GM23338 (cell line): ENCODE data around the gene SDC1. TPM values are rescaled to one million over a fixed set of nuclear protein-coding genes. Genes with fewer than 3 reads are reported as not detected.

Source experiments
- ATAC-seq: fragments of 200-7000 bp; cut with Tn5 transposase; 3 replicates; pipeline ENCODE4 v1.9.1; 2020
- DNase-seq: peaks from one replicate; pipeline ENCODE4 v3.0.0-alpha.2; 2015; ENCODE audit warnings: low spot score
- H2AFZ ChIP-seq: fragments of 200-600 bp; sonication (generic); 2 replicates; pipeline ENCODE4 v1.8.0; 2016; ENCODE audit warnings: antibody characterized with exemption, mild to moderate bottlenecking, moderate library complexity
- H3F3A ChIP-seq: fragments of 200-600 bp; sonication (generic); replicated peaks from 2 replicates; pipeline ENCODE4 v1.8.0; 2017; ENCODE audit warnings: antibody characterized with exemption, mixed run types, low read depth
- H3K27ac ChIP-seq: fragments of 200-600 bp; sonication (generic); 2 replicates; pipeline ENCODE4 v1.6.1; 2016; ENCODE audit warnings: low read depth
- H3K27me3 ChIP-seq: fragments of 200-600 bp; sonication (generic); 2 replicates; pipeline ENCODE4 v1.8.0; 2016; ENCODE audit warnings: mild to moderate bottlenecking, mixed run types, moderate library complexity; ENCODE audit not compliant: insufficient read depth
- H3K36me3 ChIP-seq: fragments of 200-600 bp; sonication (generic); 2 replicates; pipeline ENCODE4 v1.8.0; 2016; ENCODE audit warnings: mild to moderate bottlenecking; ENCODE audit not compliant: insufficient read depth
- H3K4me1 ChIP-seq: fragments of 200-600 bp; sonication (generic); 2 replicates; pipeline ENCODE4 v1.8.0; 2016; ENCODE audit warnings: mild to moderate bottlenecking, moderate library complexity; ENCODE audit not compliant: insufficient read depth
- H3K4me2 ChIP-seq: fragments of 200-600 bp; sonication (generic); 2 replicates; pipeline ENCODE4 v1.7.1; 2017; ENCODE audit warnings: mixed run types
- H3K4me3 ChIP-seq: fragments of 200-600 bp; sonication (generic); 2 replicates; pipeline ENCODE4 v1.6.1; 2016; ENCODE audit warnings: mixed run types
- H3K79me2 ChIP-seq: fragments of 200-600 bp; sonication (generic); replicated peaks from 2 replicates; pipeline ENCODE4 v1.8.0; 2017; ENCODE audit warnings: mild to moderate bottlenecking; ENCODE audit not compliant: insufficient read depth
- H3K9me2 ChIP-seq: fragments of 200-600 bp; sonication (generic); 2 replicates; pipeline ENCODE4 v1.8.0; 2017; ENCODE audit not compliant: insufficient read depth
- H4K20me1 ChIP-seq: fragments of 200-600 bp; sonication (generic); replicated peaks from 2 replicates; pipeline ENCODE4 v1.8.0; 2017; ENCODE audit warnings: mild to moderate bottlenecking; ENCODE audit not compliant: insufficient read depth
- H3K27ac Mint-ChIP-seq: 2 replicates; pipeline ENCODE4 v1.8.0; 2020; ENCODE audit warnings: inconsistent platforms, mild to moderate bottlenecking, moderate library complexity, mixed read lengths
- H3K27me3 Mint-ChIP-seq: 3 replicates; pipeline ENCODE4 v1.8.0; 2022; ENCODE audit warnings: low read depth, mild to moderate bottlenecking, moderate library complexity, mixed read lengths, inconsistent platforms; ENCODE audit not compliant: insufficient read depth, poor library complexity
- H3K36me3 Mint-ChIP-seq: 3 replicates; pipeline ENCODE4 v1.8.0; 2021; ENCODE audit warnings: low read depth, mild to moderate bottlenecking, inconsistent platforms, moderate library complexity, mixed read lengths
- H3K4me1 Mint-ChIP-seq: 3 replicates; pipeline ENCODE4 v1.8.0; 2020; ENCODE audit warnings: mild to moderate bottlenecking, inconsistent platforms, mixed read lengths
- H3K4me3 Mint-ChIP-seq: 3 replicates; pipeline ENCODE4 v1.8.0; 2021; ENCODE audit warnings: moderate library complexity, mild to moderate bottlenecking, inconsistent platforms, mixed read lengths
- H3K9me3 Mint-ChIP-seq: 3 replicates; pipeline ENCODE4 v1.8.0; 2020; ENCODE audit warnings: moderate library complexity, mild to moderate bottlenecking, inconsistent platforms, mixed read lengths
- ETS1 ChIP-seq: IDR thresholded peaks from 2 replicates; pipeline ENCODE4 v1.6.1; 2016; ENCODE audit warnings: antibody characterized with exemption
- EZH2phosphoT487 ChIP-seq: fragments of 200-600 bp; sonication (generic); IDR thresholded peaks from one replicate; pipeline ENCODE4 v1.8.1; 2018; ENCODE audit warnings: antibody characterized with exemption; ENCODE audit not compliant: unreplicated experiment
- JUNB ChIP-seq: IDR thresholded peaks from one replicate; pipeline ENCODE4 v1.6.1; 2016; ENCODE audit warnings: antibody characterized with exemption; ENCODE audit not compliant: unreplicated experiment
- NANOG ChIP-seq: IDR thresholded peaks from 2 replicates; pipeline ENCODE4 v1.6.1; 2016; ENCODE audit warnings: antibody characterized with exemption, borderline replicate concordance
- REST ChIP-seq: IDR thresholded peaks from one replicate; pipeline ENCODE4 v1.6.1; 2018; ENCODE audit warnings: antibody characterized with exemption; ENCODE audit not compliant: unreplicated experiment
- ZNF462 ChIP-seq: fragments of 250-450 bp; sonication (Bioruptor Pico); IDR thresholded peaks from 2 replicates; pipeline ENCODE4 v1.5.0; 2020; ENCODE audit warnings: mild to moderate bottlenecking, moderate library complexity
- polyA plus RNA-seq: library from polyadenylated mRNA; unstranded; fragments of >200 nt; fragmentation: Nextera tagmentation; extraction: Ambion mirVana; gene quantifications from 2 replicates; pipeline ENCODE4 v1.2.1, GENCODE V29; 2016
- total RNA-seq: library from RNA; depleted of rRNA; stranded (reverse); fragments of >200 nt; shearing (Covaris generic); gene quantifications from 2 replicates; pipeline ENCODE4 v1.2.3, GENCODE V29; 2014

Gene SDC1
- total and polyA plus RNA-seq, 2 experiments from 2014 or later = 16.6 to 43.0 TPM

- ATAC-seq = no peak
- Histone ChIP-seq H3K4me3 (no peak overlapping the region), H3K36me3 (peaks cover 7% of the 10 kb centered on the region), H2AFZ (no peak overlapping the region), H4K20me1 (peaks cover 2% of the 10 kb centered on the region; the same call in 1 of the 2 replicates), H3K79me2 (no peaks in the 10 kb centered on the region), H3F3A (0 out of 2 replicates have a peak, but pooled peaks cover 3% of the 10 kb centered on the region), H3K4me1 (no peaks in the 10 kb centered on the region), H3K27ac (no peak overlapping the region), H3K27me3 (no peaks in the 10 kb centered on the region), H3K4me2 (no peak overlapping the region), H3K9me2 (no peaks in the 10 kb centered on the region)
- no peak for TF ChIP-seq NANOG
- TF ChIP-seq EZH2phosphoT487 = no peak
- no peak for TF ChIP-seq REST
- no peak for TF ChIP-seq JUNB
- TF ChIP-seq ETS1 = no peak
- TF ChIP-seq ZNF462 (CRISPR knock-in tag) = no peak
- peaks cover 8% of the 10 kb centered on the region for H3K27me3 Mint-ChIP-seq
- DNase-seq = no peak
- no peak overlapping the region for H3K4me3 Mint-ChIP-seq
- H3K9me3 Mint-ChIP-seq = no peaks in the 10 kb centered on the region
- H3K36me3 Mint-ChIP-seq = peaks cover 27% of the 10 kb centered on the region
- no peak overlapping the region for H3K27ac Mint-ChIP-seq
- H3K4me1 Mint-ChIP-seq = peaks cover 8% of the 10 kb centered on the region
These were observed 26.9 kb downstream of the SDC1 start for GRCh38 chr2:20198001-20198400.
